BLaER1 treated with 17β-estradiol and CSF1 and Interleukin-3, amounts not matched to agents 10 nM and 100 nM (cell line): ENCODE data around the gene MRPL24.

Source experiments
- H3K27ac ChIP-seq, 11 experiments: shearing (Covaris generic); formaldehyde crosslinking; 2 replicates each; pipeline ENCODE4 v1.8.1; 2022
- H3K27me3 ChIP-seq, 11 experiments: shearing (Covaris generic); formaldehyde crosslinking; 2 replicates each; pipeline ENCODE4 v1.8.1; 2022
- H3K36me3 ChIP-seq, 11 experiments: shearing (Covaris generic); formaldehyde crosslinking; 2 replicates each; pipeline ENCODE4 v1.8.1; 2022
- H3K4me1 ChIP-seq, 10 experiments: shearing (Covaris generic); formaldehyde crosslinking; 2 replicates each; pipeline ENCODE4 v1.8.1; 2022
- H3K4me2 ChIP-seq, 11 experiments: shearing (Covaris generic); formaldehyde crosslinking; 2 replicates each; pipeline ENCODE4 v1.8.1; 2022
- H3K4me3 ChIP-seq, 10 experiments: shearing (Covaris generic); formaldehyde crosslinking; 2 replicates each; pipeline ENCODE4 v1.8.1; 2022
- H3K9ac ChIP-seq, 11 experiments: shearing (Covaris generic); formaldehyde crosslinking; 2 replicates each; pipeline ENCODE4 v1.8.1; 2022
- H3K9me3 ChIP-seq, 11 experiments: shearing (Covaris generic); formaldehyde crosslinking; replicated peaks in 1 of 11; 2 replicates each; pipeline ENCODE4 v1.8.1; 2022
- H4K20me1 ChIP-seq, 11 experiments: shearing (Covaris generic); formaldehyde crosslinking; 2 replicates each; pipeline ENCODE4 v1.8.1; 2022
- Cebpa-rat ChIP-seq, 11 experiments: shearing (Covaris generic); IDR thresholded peaks; 2 replicates each; pipeline ENCODE4 v1.8.1; 2022

The MRPL24 gene

DNA sequence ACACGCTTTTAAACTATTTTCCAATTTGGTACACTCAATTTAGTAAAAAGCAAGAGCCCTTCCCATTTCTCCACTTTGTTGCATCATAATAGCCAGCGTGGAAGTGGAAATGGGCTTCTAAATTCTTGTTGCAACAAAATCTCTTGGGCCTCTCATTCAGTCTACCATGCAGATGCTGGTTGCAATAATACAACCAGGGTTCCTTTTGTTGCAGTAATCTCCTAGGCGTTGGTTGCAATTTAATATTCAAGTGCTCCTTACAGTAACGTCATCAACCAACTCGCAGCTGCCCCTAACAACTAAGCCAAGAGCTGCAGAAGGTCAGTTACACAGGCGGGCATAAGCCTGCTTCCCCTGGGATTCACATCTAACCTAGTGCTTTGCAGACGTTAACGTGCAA lies 13.3 kb upstream of the MRPL24 start:
- Histone ChIP-seq H3K4me3 (no peak overlapping the region; a peak in 1 of 20 replicates), H4K20me1 (no peaks in the 10 kb centered on the region), H3K4me2 (peak overlapping the region; percentile 81 to 97 (median 87)), H3K9me3 (no peaks in the 10 kb centered on the region), H3K27ac (peak overlapping the region in 9 of 11 experiments; percentile 96 to 100 (median 99); a peak in 17 of 22 replicates), H3K27me3 (no peaks in the 10 kb centered on the region), H3K9ac (peak overlapping the region in 8 of 11 experiments; percentile 15 to 100 (median 99); a peak in 9 of 22 replicates), H3K36me3 (peaks cover 0 to 13% (median 7%) of the 10 kb centered on the region in 11 experiments; a peak in 10 of 22 replicates), H3K4me1 (peaks cover 30 to 39% (median 35%) of the 10 kb centered on the region in 10 experiments)
- peak in 6 of 11 experiments; percentile 36 to 95 (median 72); a peak in 11 of 22 replicates for TF ChIP-seq Cebpa-rat (IDR thresholded peaks at IDR 0.05)

DNA sequence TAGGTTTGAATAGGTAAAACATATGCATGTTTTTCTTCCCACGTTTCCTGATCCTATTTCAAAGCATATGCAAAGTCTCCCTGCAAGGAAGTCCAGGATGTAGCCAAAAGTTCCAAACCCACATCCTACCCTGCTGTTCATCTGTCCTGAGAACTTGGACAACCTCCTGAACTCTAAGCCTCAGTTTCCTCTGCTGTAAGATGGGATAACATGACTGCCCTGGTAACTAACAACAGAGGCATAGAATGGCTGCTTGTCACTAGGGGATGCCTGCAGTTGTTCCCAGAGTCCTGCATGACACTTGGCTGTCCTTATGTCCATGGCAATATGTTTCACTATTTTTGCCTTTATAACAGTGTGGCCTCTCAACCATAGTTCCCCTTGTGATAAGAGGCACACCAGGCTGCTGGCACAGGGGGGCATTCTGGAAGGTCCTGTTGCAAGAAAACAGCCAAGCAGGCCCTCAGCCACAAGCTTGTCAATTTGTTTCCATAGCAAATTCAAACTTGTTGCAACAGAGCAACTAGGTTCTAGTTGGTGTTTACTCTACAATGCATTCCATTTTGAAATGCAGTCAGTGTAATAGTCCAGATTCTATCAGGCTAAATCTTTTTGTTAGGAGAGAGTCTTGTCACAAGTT lies 12.1 kb upstream of the MRPL24 start:
- Histone ChIP-seq H3K27ac (peak overlapping the region in 10 of 11 experiments; percentile 79 to 100 (median 99); a peak in 19 of 22 replicates), H3K27me3 (no peaks in the 10 kb centered on the region), H3K9me3 (no peaks in the 10 kb centered on the region), H3K4me1 (peaks cover 39 to 48% (median 42%) of the 10 kb centered on the region in 10 experiments), H3K9ac (peak overlapping the region; percentile 93 to 100 (median 99); a peak in 21 of 22 replicates), H3K36me3 (peaks cover 0 to 20% (median 10%) of the 10 kb centered on the region in 11 experiments; a peak in 10 of 22 replicates), H3K4me2 (peak overlapping the region; percentile 81 to 97 (median 87)), H4K20me1 (peaks cover 0 to 9% (median 0%) of the 10 kb centered on the region in 11 experiments; a peak in 5 of 22 replicates), H3K4me3 (peak overlapping the region; percentile 87 to 99 (median 98))
- TF ChIP-seq Cebpa-rat (IDR thresholded peaks at IDR 0.05) = peak in 6 of 11 experiments; percentile 27 to 90 (median 62); a peak in 7 of 22 replicates

DNA sequence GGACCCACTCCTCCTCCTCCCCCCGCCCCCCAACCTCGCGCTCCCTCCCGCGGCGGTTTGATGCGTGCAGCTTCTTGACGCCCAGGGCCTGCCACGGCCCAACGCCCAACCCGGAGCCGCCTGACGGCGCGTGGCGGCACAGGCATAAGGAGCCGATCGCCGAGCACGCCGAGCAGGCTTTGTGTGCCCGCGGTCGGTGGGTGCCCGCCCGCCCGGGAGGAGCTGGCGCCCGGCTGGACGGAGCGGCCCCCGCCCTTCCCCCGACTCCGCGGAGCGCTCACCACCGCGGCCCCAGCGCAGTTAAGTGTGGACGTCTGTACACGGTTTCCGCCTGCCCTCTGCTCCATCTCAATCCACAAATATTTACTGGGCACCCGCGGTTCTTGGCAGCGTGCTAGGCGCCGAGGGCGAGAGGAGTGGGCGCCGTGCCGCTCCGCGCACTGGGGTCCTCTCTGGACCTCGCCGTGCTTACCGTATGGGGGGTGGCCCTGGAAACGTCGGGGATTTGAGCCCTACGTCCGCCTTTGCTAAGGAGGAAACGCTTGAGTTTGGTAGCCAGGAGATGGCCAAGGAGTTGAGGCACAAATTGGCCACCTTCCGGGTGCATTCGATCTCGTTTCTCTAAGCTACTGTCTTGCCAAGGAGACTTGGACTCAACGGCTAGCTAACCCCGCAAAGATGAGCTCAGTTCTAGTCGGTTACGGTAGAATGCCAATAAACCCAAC lies 11.0 kb upstream of the MRPL24 start:
- Histone ChIP-seq H3K9me3 (no peaks in the 10 kb centered on the region), H3K36me3 (peaks cover 0 to 23% (median 10%) of the 10 kb centered on the region in 11 experiments; a peak in 10 of 22 replicates), H4K20me1 (peaks cover 0 to 19% (median under 1%) of the 10 kb centered on the region in 11 experiments; a peak in 15 of 22 replicates), H3K4me3 (peak overlapping the region; percentile 87 to 99 (median 98)), H3K4me1 (peaks cover 45 to 57% (median 51%) of the 10 kb centered on the region in 10 experiments), H3K27me3 (no peaks in the 10 kb centered on the region), H3K9ac (peak overlapping the region; percentile 95 to 100 (median 99)), H3K27ac (peak overlapping the region; percentile 79 to 100 (median 99)), H3K4me2 (peak overlapping the region; percentile 81 to 97 (median 87))
- no peak for TF ChIP-seq Cebpa-rat (IDR thresholded peaks at IDR 0.05)

DNA sequence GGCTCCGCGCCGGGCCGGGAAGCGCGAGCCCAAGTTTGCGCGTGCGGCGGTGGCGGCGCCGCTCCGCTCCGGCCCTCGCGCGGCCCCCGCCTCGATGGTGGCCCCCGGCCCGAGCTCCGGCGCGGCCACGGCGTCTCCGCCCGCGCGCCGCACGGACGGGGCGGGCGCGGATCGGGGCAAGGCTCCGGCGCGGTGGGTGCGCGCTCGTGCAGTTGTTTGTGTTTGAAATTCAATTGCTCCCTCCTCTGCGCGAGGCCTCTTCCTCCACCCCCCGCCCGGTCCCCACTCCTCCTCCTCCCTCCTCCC lies 10.5 kb upstream of the MRPL24 start, which contains the start of gene HDGF:
HDGF (minus strand) TSS at position 225 of the 306 bp plus-strand sequence. CDS start 246 bp downstream, outside the sequence.
- H3K36me3 ChIP-seq = peaks cover 0 to 23% (median 10%) of the 10 kb centered on the region in 11 experiments; a peak in 10 of 22 replicates
- peak within 1 kb of the TSS; percentile 95 to 100 (median 99) for H3K9ac ChIP-seq
- peak within 1 kb of the TSS; percentile 93 to 100 (median 99) for H3K27ac ChIP-seq
- peaks cover 0 to 24% (median 6%) of the 10 kb centered on the region in 11 experiments; a peak in 18 of 22 replicates for H4K20me1 ChIP-seq
- H3K4me3 ChIP-seq = peak within 1 kb of the TSS; percentile 87 to 99 (median 98)
- peak within 1 kb of the TSS; percentile 90 to 100 (median 100) for H3K4me2 ChIP-seq
- H3K27me3 ChIP-seq = no peaks in the 10 kb centered on the region
- H3K4me1 ChIP-seq = peaks cover 50 to 63% (median 56%) of the 10 kb centered on the region in 10 experiments
- H3K9me3 ChIP-seq = no peaks in the 10 kb centered on the region
- TF ChIP-seq Cebpa-rat (IDR thresholded peaks at IDR 0.05) = no peak

DNA sequence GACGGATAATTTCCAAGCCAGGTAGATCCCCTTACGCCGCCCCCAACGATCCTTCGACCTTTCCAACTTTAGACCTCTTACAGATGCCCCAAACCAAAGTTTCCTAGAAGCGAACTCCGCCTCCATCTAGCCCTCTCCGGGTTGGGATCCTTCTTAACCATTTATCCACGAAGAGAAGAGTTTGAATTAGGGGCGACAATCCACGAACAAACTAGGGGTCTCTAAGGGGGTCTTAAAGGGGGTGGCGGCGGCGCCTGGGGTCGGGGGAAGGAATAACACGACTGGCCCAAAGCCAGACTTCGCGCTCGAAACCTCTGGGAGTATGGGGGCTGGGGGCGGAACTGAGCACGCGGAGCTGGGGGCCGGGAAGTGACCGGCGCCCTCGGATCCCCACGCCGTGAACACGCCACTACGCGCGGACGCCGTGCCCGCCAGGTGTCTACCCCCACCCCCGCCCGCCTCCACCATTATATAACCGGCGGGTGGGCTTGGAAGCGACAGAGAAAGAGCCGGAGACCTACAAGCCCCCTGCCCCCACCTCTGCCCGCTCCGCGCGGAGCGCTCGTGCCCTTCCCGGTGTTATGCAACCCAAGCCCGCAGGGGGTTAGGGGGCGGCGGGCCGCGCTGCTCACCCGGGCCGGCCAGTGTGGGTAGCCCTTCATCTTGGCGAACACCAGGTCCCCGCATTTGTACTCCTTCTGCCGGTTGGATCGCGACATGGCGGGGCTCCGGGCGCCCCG lies 10.0 kb upstream of the MRPL24 start:
- no peaks in the 10 kb centered on the region for H3K9me3 ChIP-seq
- peak overlapping the region; percentile 95 to 100 (median 99) for H3K9ac ChIP-seq
- H4K20me1 ChIP-seq = peaks cover 0 to 29% (median 11%) of the 10 kb centered on the region in 11 experiments; a peak in 18 of 22 replicates
- TF ChIP-seq Cebpa-rat (IDR thresholded peaks at IDR 0.05) = peak in 4 of 11 experiments; percentile 17 to 66 (median 45); a peak in 4 of 22 replicates
- H3K4me2 ChIP-seq = peak overlapping the region; percentile 90 to 100 (median 100)
- H3K27me3 ChIP-seq = no peaks in the 10 kb centered on the region
- H3K27ac ChIP-seq = peak overlapping the region; percentile 93 to 100 (median 99)
- peaks cover 55 to 66% (median 60%) of the 10 kb centered on the region in 10 experiments for H3K4me1 ChIP-seq
- peaks cover 0 to 29% (median 15%) of the 10 kb centered on the region in 11 experiments; a peak in 15 of 22 replicates for H3K36me3 ChIP-seq
- peak overlapping the region; percentile 87 to 99 (median 98) for H3K4me3 ChIP-seq

DNA sequence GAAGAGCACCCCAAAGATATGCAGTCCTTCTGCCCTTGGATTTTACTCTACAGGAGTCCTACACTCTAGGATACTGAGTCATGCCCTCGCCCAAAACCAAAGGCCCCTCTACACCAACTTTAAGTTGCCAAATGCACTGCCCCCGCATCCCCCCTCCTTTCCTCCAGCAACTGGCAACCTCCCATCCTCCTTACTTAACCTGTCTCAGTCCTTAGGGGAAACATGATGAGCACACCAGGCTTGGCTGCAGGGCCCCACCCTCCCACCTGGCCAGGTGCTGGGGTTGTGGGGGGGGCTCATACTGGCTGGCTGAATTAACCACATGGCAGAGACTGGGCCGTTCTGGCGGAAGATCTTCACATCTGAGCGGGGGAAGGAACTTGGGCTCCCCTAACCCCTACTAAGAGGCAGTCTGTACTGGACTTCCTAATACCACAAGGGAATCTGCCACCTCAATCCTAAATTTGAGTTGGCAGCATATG lies 9.3 kb upstream of the MRPL24 start:
- TF ChIP-seq Cebpa-rat (IDR thresholded peaks at IDR 0.05) = peak in 1 of 11 experiments; percentile 70; a peak in 2 of 22 replicates
- Histone ChIP-seq H3K4me1 (peaks cover 59 to 68% (median 61%) of the 10 kb centered on the region in 10 experiments), H3K4me2 (peak overlapping the region; percentile 90 to 100 (median 100)), H3K4me3 (peak overlapping the region; percentile 87 to 99 (median 98)), H3K36me3 (peaks cover 2 to 35% (median 21%) of the 10 kb centered on the region in 11 experiments; a peak in 21 of 22 replicates), H3K27ac (peak overlapping the region; percentile 93 to 100 (median 99)), H3K9ac (peak overlapping the region; percentile 95 to 100 (median 99)), H4K20me1 (peaks cover 0 to 35% (median 18%) of the 10 kb centered on the region in 11 experiments; a peak in 18 of 22 replicates), H3K27me3 (no peaks in the 10 kb centered on the region), H3K9me3 (no peaks in the 10 kb centered on the region)

DNA sequence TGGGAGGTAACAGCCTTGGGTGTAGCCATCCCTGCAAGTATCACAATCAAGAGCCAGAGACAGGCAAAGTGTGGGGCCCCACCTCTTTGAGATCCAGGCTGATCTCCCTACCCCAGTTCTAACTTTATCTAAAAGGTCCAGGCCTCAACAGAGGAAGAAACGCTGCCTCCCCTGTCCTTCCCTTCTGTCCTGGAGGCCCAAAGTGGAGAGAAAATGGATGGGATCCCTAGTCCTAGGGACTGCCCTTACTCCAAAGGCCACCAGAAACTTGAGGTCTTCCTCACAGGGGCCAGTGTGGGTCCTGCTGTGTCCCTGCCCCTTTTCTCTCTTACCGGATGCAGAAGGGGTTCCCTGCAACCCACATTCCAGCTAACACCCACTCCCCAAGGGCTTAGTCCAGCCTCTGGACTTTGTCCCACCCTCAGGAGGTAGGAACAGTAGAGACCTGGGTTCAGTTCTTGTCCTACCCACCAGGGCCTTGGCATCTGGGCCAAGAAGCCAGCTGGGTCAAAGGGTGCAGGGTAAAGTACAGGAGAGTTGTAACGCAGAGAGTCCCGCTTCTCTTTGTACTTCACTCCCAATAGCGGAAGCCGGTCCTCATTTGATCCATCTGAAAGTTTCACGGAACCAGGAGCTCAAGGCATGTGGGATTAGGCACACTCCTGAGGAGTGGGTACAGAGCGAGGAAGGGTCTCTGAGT lies 8.7 kb upstream of the MRPL24 start:
- H3K27ac ChIP-seq = peak overlapping the region; percentile 93 to 100 (median 99)
- peaks cover 8 to 42% (median 28%) of the 10 kb centered on the region in 11 experiments for H3K36me3 ChIP-seq
- no peaks in the 10 kb centered on the region for H3K27me3 ChIP-seq
- H3K4me1 ChIP-seq = peaks cover 58 to 70% (median 61%) of the 10 kb centered on the region in 10 experiments
- no peak for TF ChIP-seq Cebpa-rat (IDR thresholded peaks at IDR 0.05)
- H3K4me2 ChIP-seq = peak overlapping the region; percentile 90 to 100 (median 100)
- H3K4me3 ChIP-seq = peak overlapping the region; percentile 87 to 99 (median 98)
- H4K20me1 ChIP-seq = peaks cover 0 to 42% (median 24%) of the 10 kb centered on the region in 11 experiments; a peak in 18 of 22 replicates
- no peaks in the 10 kb centered on the region for H3K9me3 ChIP-seq
- peak overlapping the region; percentile 95 to 100 (median 99) for H3K9ac ChIP-seq
